ENCODE results near the gene AGPAT2. TPM values are rescaled to one million over a fixed set of nuclear protein-coding genes. Genes with fewer than 3 reads are reported as not detected.

Gene AGPAT2
- total and polyA plus RNA-seq, 2 donors (not counting 1 experiment from before 2014, with no cell fraction given) = 25.1 to 43.3 TPM

- H3K9ac ChIP-seq (ENCODE audit: insufficient read depth, low read length) = no peak overlapping the region
- no peak overlapping the region for H2AFZ ChIP-seq (ENCODE audit: low read length)
- TF ChIP-seq CTCF (conservative IDR thresholded peaks at IDR 0.05 in 1 of 2, IDR thresholded peaks at IDR 0.05 in 1 of 2; ENCODE audit: low read depth in 1 of 2, low read length in 2 of 2) = no peak
- no peak for TF ChIP-seq EZH2 (IDR thresholded peaks at IDR 0.05; ENCODE audit: low read length, missing control alignments)
- no peak overlapping the region for H3K4me3 ChIP-seq (replicated peaks in 1 of 4; ENCODE audit: control extremely low read depth in 1 of 4, insufficient read depth in 1 of 4, low read depth in 3 of 4, low read length in 4 of 4)
- H4K20me1 ChIP-seq (ENCODE audit: control insufficient read depth, extremely low read depth, insufficient read depth, low read length) = no peaks in the 10 kb centered on the region
- H3K9me3 ChIP-seq (ENCODE audit: control insufficient read depth, insufficient read depth, low read depth, low read length) = no peaks in the 10 kb centered on the region
- H3K79me2 ChIP-seq (ENCODE audit: control insufficient read depth, insufficient read depth, low read length) = no peaks in the 10 kb centered on the region
- H3K4me2 ChIP-seq (ENCODE audit: extremely low read depth, insufficient read depth, low read length) = no peak overlapping the region
- peaks cover 5% of the 10 kb centered on the region for H3K36me3 ChIP-seq (ENCODE audit: control insufficient read depth, insufficient read depth, low read length)
- DNase-seq (ENCODE audit: low read depth in 2 of 2) = no peak
- H3K27me3 ChIP-seq (ENCODE audit: control insufficient read depth, insufficient read depth, low read length) = no peaks in the 10 kb centered on the region
- no peak overlapping the region for H3K27ac ChIP-seq (ENCODE audit: insufficient read depth, low read length)
- H3K4me1 ChIP-seq (ENCODE audit: control insufficient read depth, extremely low read depth, insufficient read depth, low read length) = no peaks in the 10 kb centered on the region
Observed at GRCh38 chr9:136675477-136676296, 11.6 kb downstream of the AGPAT2 start.

- Histone ChIP-seq H4K20me1 (ENCODE audit: control insufficient read depth, extremely low read depth, insufficient read depth, low read length) (no peaks in the 10 kb centered on the region), H3K79me2 (ENCODE audit: control insufficient read depth, insufficient read depth, low read length) (no peaks in the 10 kb centered on the region), H3K9me3 (ENCODE audit: control insufficient read depth, insufficient read depth, low read depth, low read length) (no peaks in the 10 kb centered on the region), H3K4me1 (ENCODE audit: control insufficient read depth, extremely low read depth, insufficient read depth, low read length) (no peaks in the 10 kb centered on the region), H3K9ac (ENCODE audit: insufficient read depth, low read length) (no peak overlapping the region), H3K36me3 (ENCODE audit: control insufficient read depth, insufficient read depth, low read length) (peaks cover 5% of the 10 kb centered on the region), H3K27ac (ENCODE audit: insufficient read depth, low read length) (no peak overlapping the region), H3K27me3 (ENCODE audit: control insufficient read depth, insufficient read depth, low read length) (no peaks in the 10 kb centered on the region), H3K4me3 (replicated peaks in 1 of 4; ENCODE audit: control extremely low read depth in 1 of 4, insufficient read depth in 1 of 4, low read depth in 3 of 4, low read length in 4 of 4) (no peak overlapping the region), H3K4me2 (ENCODE audit: extremely low read depth, insufficient read depth, low read length) (no peak overlapping the region), H2AFZ (ENCODE audit: low read length) (no peak overlapping the region)
- DNase-seq (ENCODE audit: low read depth in 2 of 2) = no peak
- no peak for TF ChIP-seq EZH2 (IDR thresholded peaks at IDR 0.05; ENCODE audit: low read length, missing control alignments)
- no peak for TF ChIP-seq CTCF (conservative IDR thresholded peaks at IDR 0.05 in 1 of 2, IDR thresholded peaks at IDR 0.05 in 1 of 2; ENCODE audit: low read depth in 1 of 2, low read length in 2 of 2)
Observed at GRCh38 chr9:136674786-136675349, 12.4 kb downstream of the AGPAT2 start.

GRCh38 chr9:136673975-136674785 is 13.1 kb downstream of the AGPAT2 start:
- Histone ChIP-seq H3K27ac (ENCODE audit: insufficient read depth, low read length) (no peak overlapping the region), H3K4me3 (replicated peaks in 1 of 4; ENCODE audit: control extremely low read depth in 1 of 4, insufficient read depth in 1 of 4, low read depth in 3 of 4, low read length in 4 of 4) (no peak overlapping the region), H3K9me3 (ENCODE audit: control insufficient read depth, insufficient read depth, low read depth, low read length) (no peaks in the 10 kb centered on the region), H3K27me3 (ENCODE audit: control insufficient read depth, insufficient read depth, low read length) (no peaks in the 10 kb centered on the region), H4K20me1 (ENCODE audit: control insufficient read depth, extremely low read depth, insufficient read depth, low read length) (no peaks in the 10 kb centered on the region), H2AFZ (ENCODE audit: low read length) (no peak overlapping the region), H3K79me2 (ENCODE audit: control insufficient read depth, insufficient read depth, low read length) (no peaks in the 10 kb centered on the region), H3K4me1 (ENCODE audit: control insufficient read depth, extremely low read depth, insufficient read depth, low read length) (no peaks in the 10 kb centered on the region), H3K36me3 (ENCODE audit: control insufficient read depth, insufficient read depth, low read length) (peaks cover 5% of the 10 kb centered on the region), H3K9ac (ENCODE audit: insufficient read depth, low read length) (no peak overlapping the region), H3K4me2 (ENCODE audit: extremely low read depth, insufficient read depth, low read length) (no peak overlapping the region)
- no peak for DNase-seq (ENCODE audit: low read depth in 2 of 2)
- TF ChIP-seq EZH2 (IDR thresholded peaks at IDR 0.05; ENCODE audit: low read length, missing control alignments) (no peak), CTCF (conservative IDR thresholded peaks at IDR 0.05 in 1 of 2, IDR thresholded peaks at IDR 0.05 in 1 of 2; ENCODE audit: low read depth in 1 of 2, low read length in 2 of 2) (no peak)

All from fibroblast of lung (primary cell).